KOPT-K1 (cell line): ENCODE measurements around the gene ZNF142.
"Not testable (repeated sequence)": the region's sequence is repeated elsewhere in the genome, so short reads cannot be mapped to it uniquely, and the experiment has no call there.

ENCODE experiments used
- H3K27ac ChIP-seq: fragments of 200-600 bp; sonication (generic); 2 replicates; pipeline ENCODE4 v1.5.1; 2016; ENCODE audit warnings: antibody characterized with exemption, mild to moderate bottlenecking, low read depth, low read length; ENCODE audit not compliant: poor library complexity, severe bottlenecking
- H3K36me3 ChIP-seq: fragments of 200-600 bp; sonication (generic); 2 replicates; pipeline ENCODE4 v1.5.1; 2017; ENCODE audit warnings: antibody characterized with exemption, mild to moderate bottlenecking, low read length, moderate library complexity; ENCODE audit not compliant: insufficient read depth
- H3K9me3 ChIP-seq: fragments of 200-600 bp; sonication (generic); 2 replicates; pipeline ENCODE4 v1.5.1; 2017; ENCODE audit warnings: antibody characterized with exemption, low read length, mild to moderate bottlenecking; ENCODE audit not compliant: insufficient read depth, poor library complexity, severe bottlenecking

The ZNF142 gene, protein sequence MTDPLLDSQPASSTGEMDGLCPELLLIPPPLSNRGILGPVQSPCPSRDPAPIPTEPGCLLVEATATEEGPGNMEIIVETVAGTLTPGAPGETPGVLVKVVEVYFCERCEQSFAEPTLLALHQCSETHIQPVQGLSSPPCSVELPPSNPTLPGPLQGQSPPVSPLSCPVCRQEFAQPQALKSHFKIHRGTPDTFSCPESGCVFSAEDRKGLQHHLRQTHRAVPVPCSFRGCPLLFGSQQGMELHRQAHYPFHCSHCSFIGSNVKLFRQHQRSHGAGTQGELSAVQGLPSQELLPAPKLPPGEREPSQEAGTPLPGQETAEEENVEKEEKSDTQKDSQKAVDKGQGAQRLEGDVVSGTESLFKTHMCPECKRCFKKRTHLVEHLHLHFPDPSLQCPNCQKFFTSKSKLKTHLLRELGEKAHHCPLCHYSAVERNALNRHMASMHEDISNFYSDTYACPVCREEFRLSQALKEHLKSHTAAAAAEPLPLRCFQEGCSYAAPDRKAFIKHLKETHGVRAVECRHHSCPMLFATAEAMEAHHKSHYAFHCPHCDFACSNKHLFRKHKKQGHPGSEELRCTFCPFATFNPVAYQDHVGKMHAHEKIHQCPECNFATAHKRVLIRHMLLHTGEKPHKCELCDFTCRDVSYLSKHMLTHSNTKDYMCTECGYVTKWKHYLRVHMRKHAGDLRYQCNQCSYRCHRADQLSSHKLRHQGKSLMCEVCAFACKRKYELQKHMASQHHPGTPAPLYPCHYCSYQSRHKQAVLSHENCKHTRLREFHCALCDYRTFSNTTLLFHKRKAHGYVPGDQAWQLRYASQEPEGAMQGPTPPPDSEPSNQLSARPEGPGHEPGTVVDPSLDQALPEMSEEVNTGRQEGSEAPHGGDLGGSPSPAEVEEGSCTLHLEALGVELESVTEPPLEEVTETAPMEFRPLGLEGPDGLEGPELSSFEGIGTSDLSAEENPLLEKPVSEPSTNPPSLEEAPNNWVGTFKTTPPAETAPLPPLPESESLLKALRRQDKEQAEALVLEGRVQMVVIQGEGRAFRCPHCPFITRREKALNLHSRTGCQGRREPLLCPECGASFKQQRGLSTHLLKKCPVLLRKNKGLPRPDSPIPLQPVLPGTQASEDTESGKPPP (N-terminal part only)

DNA sequence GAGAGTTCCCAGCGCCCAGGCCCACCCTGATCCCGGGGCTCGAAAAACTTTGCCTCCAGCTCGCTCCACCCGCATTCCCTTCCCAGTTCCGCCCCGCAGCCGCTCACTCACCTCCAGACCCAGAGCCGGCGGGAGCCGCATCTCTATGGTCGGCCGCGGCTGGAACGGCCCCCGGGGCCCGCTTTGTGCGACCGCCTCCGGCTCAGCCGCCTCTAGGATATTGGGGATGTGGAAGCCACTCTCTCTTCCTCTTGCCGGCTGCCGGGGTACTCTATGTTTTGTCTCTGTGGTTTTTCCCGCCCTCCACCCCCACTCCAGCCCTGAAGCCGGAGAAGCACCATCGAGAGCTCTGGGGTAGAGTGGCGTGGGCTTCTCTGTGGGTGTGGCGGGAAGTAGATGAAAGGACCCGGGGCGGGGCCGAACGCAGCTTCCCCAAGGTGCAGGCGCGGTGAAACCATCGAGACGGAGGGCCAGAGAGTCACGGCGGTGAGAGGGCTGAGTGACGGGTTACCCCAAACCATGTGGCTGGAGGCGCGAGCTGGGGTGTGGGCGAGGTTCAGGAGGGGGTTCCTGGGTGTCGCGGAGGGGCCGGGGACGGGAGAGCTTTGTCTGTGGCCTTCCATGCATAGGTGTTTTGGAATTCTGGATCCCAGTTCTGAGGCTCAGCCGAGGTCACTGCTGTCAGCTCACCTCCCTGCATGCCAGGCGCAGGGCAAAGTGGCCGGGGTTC lies at the start of gene ZNF142, which contains the start of gene BCS1L:
Gene ZNF142 (minus strand): TSS at position 366 of the 730 bp plus-strand sequence. CDS start 3,194 bp downstream, outside the sequence.
Gene BCS1L (plus strand): TSS at position 426 of the 730 bp plus-strand sequence. CDS start 1,305 bp downstream, outside the sequence.
- Histone ChIP-seq H3K9me3 (no peaks in the 10 kb centered on the region), H3K36me3 (peaks cover 70% of the 10 kb centered on the region), H3K27ac (peak within 1 kb of the TSS; percentile 79)

DNA sequence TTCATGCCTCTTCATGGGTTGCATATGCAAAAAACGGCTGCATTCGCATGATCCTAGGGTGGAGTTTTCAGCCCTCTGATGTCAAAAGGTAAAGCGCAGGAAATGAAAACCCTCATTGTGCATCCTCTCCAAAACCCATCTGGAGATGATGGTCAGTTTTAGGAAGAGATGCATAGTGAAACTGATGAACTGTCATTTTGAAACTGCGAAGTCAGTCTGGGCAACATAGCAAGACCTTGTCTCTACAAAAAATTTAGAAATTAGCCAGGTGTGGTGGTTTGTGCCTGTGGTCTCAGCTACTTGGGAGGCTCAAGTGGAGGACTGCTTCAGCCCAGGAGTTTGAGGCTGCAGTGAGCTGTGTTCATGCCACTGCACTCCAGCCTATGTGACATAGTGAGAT lies 48.7 kb upstream of the ZNF142 start:
- no peaks in the 10 kb centered on the region for H3K36me3 ChIP-seq
- H3K9me3 ChIP-seq = no peaks in the 10 kb centered on the region
- H3K27ac ChIP-seq = no peak overlapping the region

DNA sequence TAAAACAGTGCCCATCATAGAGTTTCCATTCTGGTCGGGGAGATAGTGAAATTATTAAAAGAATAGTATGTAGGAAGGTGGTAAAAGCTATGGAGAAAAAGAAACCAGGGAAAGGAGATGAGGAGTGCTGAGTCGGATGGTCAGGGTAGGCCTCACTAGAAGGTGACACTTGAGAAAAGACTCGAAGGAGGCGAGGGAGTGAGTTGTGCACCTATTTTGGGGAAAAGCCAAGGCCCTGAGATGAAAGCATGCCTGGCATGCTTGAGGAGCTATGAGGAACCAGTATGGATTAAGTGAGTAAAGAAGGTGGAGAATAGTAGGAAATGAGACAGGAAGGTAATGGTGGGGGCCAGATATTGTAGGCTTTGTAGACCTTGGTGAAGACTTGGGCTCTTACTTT lies 43.9 kb upstream of the ZNF142 start:
- Histone ChIP-seq H3K9me3 (no peaks in the 10 kb centered on the region), H3K27ac (no peak overlapping the region), H3K36me3 (no peaks in the 10 kb centered on the region)

DNA sequence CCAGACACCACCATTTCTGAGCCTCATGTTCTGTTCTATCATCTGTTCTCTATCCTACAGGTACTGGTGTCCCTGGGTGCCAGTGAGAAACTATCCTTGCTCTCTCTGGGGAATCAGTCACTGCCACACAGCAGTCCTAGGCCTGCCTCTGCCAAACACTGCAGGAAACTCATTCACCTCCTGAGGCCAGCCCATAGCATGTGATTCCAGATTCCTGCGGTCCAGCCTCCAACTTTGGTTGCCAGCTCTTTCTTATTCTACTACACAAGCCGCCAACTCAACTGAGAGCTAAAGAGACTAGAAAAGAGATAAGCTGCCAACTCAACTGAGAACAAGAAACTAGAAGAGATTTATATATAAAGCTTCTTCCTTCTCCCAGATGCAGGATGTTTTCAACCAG lies 42.4 kb upstream of the ZNF142 start:
- Histone ChIP-seq H3K9me3 (no peaks in the 10 kb centered on the region), H3K36me3 (no peaks in the 10 kb centered on the region), H3K27ac (no peak overlapping the region)

DNA sequence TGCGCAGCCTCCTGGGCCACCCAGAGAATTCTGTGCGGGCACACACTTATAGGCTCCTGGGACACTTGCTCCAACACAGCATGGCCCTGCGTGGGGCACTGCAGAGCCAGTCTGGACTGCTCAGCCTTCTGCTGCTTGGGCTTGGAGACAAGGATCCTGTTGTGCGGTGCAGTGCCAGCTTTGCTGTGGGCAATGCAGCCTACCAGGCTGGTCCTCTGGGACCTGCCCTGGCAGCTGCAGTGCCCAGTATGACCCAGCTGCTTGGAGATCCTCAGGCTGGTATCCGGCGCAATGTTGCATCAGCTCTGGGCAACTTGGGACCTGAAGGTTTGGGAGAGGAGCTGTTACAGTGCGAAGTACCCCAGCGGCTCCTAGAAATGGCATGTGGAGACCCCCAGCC lies 39.5 kb upstream of the ZNF142 start:
- H3K36me3 ChIP-seq = no peaks in the 10 kb centered on the region
- H3K9me3 ChIP-seq = no peaks in the 10 kb centered on the region
- no peak overlapping the region for H3K27ac ChIP-seq

DNA sequence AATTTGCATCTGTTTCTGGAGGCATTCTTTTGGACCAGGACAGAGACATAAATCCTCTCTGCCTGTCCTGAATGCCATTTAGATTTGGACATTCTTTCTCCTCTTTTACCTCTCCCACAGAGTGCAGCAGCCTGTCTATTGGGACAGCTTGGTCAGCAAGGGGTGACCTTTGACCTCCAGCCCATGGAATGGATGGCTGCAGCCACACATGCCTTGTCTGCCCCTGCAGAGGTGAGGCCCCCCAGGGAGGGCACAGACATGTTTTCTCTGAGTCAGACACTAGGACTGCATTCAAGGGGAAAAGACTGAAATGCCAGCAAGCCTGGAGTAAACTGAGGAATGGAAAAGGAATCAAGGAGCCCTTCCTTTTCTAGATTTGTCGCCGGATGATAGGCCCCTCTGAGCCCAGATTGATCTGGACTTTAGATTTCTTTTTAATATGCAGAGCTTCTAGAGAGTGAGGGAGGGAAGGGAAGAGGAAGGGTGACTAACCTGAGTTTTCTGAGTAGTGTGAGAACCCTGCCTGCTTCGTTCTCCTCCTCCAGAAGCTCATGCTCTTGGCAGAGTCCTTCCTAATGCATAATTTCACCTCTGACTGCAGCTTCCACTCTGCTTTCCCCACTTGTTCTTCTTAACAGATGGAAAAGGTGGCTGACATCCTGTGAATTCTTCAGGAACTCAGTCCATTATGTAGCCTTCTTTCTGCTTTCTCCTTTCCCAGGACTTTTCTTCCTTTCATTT lies 35.2 kb upstream of the ZNF142 start:
- Histone ChIP-seq H3K9me3 (no peaks in the 10 kb centered on the region), H3K36me3 (no peaks in the 10 kb centered on the region), H3K27ac (no peak overlapping the region)

DNA sequence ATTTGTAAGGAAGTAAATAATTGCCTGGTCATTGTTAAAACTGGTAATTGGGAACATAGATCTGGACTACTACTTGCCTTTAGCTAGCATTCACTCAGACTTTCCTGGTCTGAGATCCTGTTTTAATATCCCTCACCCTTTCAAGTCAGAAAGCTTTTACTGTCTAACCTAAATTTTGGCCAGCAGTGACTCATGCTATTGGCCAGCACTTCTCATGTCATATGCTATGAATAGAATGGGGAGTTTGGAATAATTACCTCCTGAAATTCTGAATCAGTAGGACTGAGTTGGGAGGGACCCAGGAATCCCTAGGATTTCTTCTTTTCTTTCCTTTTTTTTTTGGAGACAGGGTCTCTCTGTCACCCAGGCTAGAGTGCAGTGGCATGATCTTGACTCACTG lies 31.8 kb upstream of the ZNF142 start:
- Histone ChIP-seq H3K9me3 (no peaks in the 10 kb centered on the region), H3K27ac (no peak overlapping the region), H3K36me3 (no peaks in the 10 kb centered on the region)

DNA sequence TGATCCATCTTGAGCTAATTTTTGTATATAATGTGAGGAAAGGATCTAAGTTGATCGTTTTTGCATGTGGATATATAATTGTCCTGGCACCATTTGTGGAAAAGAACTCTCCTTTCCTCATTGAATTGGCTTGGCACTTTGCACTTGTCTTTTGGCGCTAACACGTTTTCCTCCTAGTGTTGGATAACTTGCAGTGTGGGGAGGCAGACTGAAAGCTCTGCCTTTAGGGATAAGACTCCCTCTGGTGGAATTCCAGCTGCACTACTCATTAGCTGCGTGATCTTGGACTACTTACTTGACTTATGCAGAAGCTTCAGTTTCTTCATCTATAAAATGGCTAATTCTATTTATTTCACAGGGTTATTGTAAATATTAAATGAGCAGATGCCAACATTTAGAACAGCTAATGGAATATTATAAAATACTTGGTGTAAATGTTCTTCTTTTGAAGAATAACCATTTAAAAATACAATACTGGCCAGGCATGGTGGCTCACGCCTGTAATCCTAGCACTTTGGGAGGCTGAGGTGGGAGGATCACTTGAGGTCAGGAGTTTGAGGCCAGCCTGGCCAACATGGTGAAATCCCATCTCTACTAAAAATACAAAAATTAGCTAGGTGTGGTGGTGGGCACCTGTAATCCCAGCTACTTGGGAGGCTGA lies 28.1 kb upstream of the ZNF142 start:
- H3K9me3 ChIP-seq, H3K36me3 ChIP-seq, H3K27ac ChIP-seq: not testable (repeated sequence)

DNA sequence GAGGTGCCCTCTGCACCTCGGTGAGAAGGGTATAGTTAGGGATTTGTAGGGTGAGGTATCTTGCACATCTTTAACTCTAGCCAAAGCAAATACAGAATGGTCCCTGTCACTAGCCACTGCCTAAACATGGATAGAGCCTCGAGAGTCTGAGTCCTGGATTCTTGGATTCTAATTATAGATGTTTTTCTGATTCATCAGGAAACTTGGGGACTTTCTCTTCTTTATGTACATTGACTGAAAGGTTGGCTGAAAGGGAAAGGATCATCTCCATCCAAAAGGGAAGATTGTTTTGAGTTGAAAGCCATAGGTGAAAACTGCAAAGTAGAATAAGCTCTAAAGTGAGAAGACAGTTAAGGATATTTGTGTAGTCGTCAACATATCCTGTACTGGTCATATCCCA lies 20.6 kb upstream of the ZNF142 start:
- H3K36me3 ChIP-seq = no peaks in the 10 kb centered on the region
- H3K9me3 ChIP-seq = no peaks in the 10 kb centered on the region
- H3K27ac ChIP-seq = no peak overlapping the region

DNA sequence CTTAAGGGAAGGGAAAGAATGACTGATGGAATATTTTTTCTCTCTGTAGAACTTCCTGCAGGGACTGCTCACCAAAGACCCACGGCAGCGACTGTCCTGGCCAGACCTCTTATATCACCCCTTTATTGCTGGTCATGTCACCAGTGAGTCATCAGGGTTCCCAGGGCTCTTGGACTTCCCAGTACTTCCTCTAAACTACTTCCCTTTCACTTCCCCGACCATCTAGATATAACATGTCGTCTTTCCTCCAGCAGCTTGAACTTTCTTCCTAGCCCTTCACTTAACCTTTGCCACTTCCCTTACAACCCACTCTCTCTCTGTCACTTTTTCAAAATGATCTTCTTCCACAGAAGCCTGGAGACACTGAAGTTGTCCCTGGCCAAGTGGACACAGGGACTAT lies 19.7 kb upstream of the ZNF142 start:
- no peaks in the 10 kb centered on the region for H3K36me3 ChIP-seq
- H3K9me3 ChIP-seq = no peaks in the 10 kb centered on the region
- no peak overlapping the region for H3K27ac ChIP-seq

DNA sequence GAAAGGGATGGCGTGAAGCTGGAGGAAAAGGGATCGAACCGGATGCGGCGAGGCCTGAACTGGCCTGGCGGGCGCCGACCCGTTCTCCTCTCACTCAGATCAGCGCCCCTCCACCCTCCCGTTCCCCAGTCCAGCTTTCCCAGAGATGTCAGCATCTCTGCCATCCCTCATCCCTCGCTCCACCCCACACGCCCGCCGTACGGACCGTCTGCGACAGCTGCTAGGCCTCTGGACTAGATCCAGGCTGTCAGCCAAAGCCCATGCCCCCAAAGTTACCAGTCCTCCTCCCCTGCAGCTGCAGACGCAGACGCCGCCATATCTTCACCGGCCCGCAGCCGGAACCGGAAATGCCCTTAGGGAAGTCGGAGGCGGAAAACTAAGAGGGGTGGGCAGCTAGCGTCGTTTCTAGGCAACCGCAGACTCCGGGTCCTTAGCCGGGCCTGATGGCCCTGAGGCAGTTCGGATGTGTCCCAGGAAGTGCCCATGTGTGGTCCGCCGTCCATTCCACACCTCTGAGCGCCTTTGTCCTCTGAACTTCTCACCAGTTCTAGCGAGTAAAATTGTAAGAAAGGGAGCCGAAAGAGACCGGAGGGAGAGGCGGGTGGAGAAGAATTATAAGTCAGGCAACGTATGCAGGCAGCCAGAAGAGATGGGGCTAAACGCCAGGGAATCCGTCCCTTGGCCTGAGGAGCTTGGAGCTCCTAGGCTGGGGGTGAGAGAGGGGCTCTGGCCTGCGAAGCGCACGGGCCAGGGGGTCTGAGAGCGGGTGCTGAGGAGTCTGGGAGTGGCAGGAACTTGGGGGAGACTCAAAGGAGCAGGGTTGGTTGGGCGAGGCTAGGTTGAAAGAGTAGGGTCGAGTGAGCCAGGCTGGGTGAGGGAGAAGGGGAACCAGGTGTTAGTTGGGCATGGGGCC lies 12.5 kb upstream of the ZNF142 start, which contains the start of the genes RNF25 and STK36:
Gene RNF25 (minus strand): TSS at position 349 of the 913 bp plus-strand sequence. CDS start 32 bp downstream, at position 317.
Gene STK36 (plus strand): TSS at position 433 of the 913 bp plus-strand sequence. CDS start 744 bp downstream, outside the sequence.
- peaks cover 19% of the 10 kb centered on the region for H3K36me3 ChIP-seq
- H3K27ac ChIP-seq = peak within 1 kb of the TSS; percentile 67
- no peaks in the 10 kb centered on the region for H3K9me3 ChIP-seq

DNA sequence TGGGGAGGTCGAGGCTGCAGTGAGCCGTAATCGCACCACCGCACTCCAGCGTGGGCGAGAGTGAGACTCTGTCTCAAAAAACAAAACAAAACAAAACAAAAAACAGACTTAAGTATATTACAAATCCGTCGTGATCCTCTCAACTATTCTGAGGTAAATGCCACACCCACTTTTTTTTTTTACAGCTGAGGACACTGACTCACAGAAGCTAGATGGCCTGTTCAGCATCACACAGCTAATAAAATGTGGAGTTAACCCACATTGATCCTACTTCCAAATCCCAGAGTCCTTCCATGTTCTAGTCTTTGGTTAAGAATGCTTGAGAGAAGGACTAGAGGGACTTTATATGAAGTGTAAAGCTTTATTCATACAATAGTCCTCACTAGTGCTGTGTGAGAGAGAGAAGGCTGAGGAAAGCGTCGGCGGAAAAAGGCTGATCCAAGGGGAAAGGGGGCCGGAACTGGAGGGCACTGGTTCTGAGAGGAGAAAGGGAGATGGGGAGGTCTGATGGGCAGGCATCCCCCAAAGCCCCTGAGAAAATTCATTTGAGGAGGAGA lies 11.8 kb upstream of the ZNF142 start:
- Histone ChIP-seq H3K27ac (peak overlapping the region; percentile 67), H3K36me3 (peaks cover 26% of the 10 kb centered on the region), H3K9me3 (no peaks in the 10 kb centered on the region)
